Cardiac muscle cell (in vitro differentiated cells and primary cell): ENCODE measurements around the gene LGSN. TPM values are rescaled to one million over a fixed set of nuclear protein-coding genes. Genes with fewer than 3 reads are reported as not detected.
"Not testable (repeated sequence)": the region's sequence is repeated elsewhere in the genome, so short reads cannot be mapped to it uniquely, and the experiment has no call there.

Experiments used
- DNase-seq, 2 donors: peaks; one replicate each; pipeline versions ENCODE4 v3.0.0 to v3.0.0-alpha.2; 2010 to 2017; ENCODE audit warnings: low read depth in 1 of 2, low spot score in 1 of 2
- H3K27ac ChIP-seq: fragments of 200-600 bp; sonication (generic); 2 replicates; pipeline ENCODE4 v1.5.1; 2016
- H3K27me3 ChIP-seq: fragments of 200-600 bp; sonication (generic); 2 replicates; pipeline ENCODE4 v1.6.0; 2016; ENCODE audit warnings: control low read depth
- H3K36me3 ChIP-seq: fragments of 200-600 bp; sonication (generic); 2 replicates; pipeline ENCODE4 v1.5.1; 2016; ENCODE audit warnings: control low read depth
- H3K4me1 ChIP-seq: fragments of 200-600 bp; sonication (generic); 2 replicates; pipeline ENCODE4 v1.8.1; 2017; ENCODE audit warnings: low read depth, mild to moderate bottlenecking, mixed run types
- H3K4me3 ChIP-seq: fragments of 200-600 bp; sonication (generic); 2 replicates; pipeline ENCODE4 v1.5.1; 2016; ENCODE audit warnings: mild to moderate bottlenecking
- H3K9me3 ChIP-seq: fragments of 200-600 bp; sonication (generic); 2 replicates; pipeline ENCODE4 v1.5.1; 2017; ENCODE audit warnings: low read depth, mild to moderate bottlenecking, control low read depth
- polyA plus RNA-seq: library from polyadenylated mRNA; unstranded; fragments of >200 nt; fragmentation: Nextera tagmentation; extraction: Ambion mirVana; gene quantifications from 2 replicates; pipeline ENCODE4 v1.2.1, GENCODE V29; 2016
- total RNA-seq: library from RNA; depleted of rRNA; stranded (reverse); fragments of >200 nt; gene quantifications from 2 replicates; pipeline ENCODE4 v1.2.3, GENCODE V29; 2016
- TF ChIP-seq, protein P1 (sequence below): IDR thresholded peaks from 2 replicates; pipeline ENCODE4 v1.5.1; 2012; ENCODE audit warnings: low read depth, mild to moderate bottlenecking, low read length

LGSN gene, protein sequence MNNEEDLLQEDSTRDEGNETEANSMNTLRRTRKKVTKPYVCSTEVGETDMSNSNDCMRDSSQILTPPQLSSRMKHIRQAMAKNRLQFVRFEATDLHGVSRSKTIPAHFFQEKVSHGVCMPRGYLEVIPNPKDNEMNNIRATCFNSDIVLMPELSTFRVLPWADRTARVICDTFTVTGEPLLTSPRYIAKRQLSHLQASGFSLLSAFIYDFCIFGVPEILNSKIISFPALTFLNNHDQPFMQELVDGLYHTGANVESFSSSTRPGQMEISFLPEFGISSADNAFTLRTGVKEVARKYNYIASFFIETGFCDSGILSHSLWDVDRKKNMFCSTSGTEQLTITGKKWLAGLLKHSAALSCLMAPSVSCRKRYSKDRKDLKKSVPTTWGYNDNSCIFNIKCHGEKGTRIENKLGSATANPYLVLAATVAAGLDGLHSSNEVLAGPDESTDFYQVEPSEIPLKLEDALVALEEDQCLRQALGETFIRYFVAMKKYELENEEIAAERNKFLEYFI
- not detected in 2 replicates for total RNA-seq
- polyA plus RNA-seq: not detected in 2 replicates

DNA sequence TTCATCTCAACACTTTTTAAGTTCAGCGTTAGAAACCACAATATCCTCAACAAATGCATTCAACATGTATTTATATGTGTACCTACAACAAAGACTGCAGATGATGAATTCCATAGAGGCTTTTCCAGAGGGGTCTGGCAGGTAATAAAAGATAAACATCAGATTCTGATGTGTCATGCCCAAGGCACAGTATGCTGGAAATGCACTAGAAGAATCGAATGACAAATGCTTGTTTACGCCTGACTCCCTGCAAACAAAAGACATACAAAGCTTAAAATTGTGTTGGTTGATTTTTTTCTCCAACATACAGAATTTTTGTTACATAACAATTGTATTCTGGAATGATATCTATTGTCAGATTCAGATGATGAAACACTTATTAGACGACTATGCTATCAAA lies at the start of gene LGSN:
Gene LGSN, minus strand, starts transcription at position 45 of the 400 bp plus-strand sequence. Its CDS starts 40 bp downstream, at position 5.
- TF ChIP-seq, protein P1, sequence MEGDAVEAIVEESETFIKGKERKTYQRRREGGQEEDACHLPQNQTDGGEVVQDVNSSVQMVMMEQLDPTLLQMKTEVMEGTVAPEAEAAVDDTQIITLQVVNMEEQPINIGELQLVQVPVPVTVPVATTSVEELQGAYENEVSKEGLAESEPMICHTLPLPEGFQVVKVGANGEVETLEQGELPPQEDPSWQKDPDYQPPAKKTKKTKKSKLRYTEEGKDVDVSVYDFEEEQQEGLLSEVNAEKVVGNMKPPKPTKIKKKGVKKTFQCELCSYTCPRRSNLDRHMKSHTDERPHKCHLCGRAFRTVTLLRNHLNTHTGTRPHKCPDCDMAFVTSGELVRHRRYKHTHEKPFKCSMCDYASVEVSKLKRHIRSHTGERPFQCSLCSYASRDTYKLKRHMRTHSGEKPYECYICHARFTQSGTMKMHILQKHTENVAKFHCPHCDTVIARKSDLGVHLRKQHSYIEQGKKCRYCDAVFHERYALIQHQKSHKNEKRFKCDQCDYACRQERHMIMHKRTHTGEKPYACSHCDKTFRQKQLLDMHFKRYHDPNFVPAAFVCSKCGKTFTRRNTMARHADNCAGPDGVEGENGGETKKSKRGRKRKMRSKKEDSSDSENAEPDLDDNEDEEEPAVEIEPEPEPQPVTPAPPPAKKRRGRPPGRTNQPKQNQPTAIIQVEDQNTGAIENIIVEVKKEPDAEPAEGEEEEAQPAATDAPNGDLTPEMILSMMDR: no peak
- H3K36me3 ChIP-seq: no peaks in the 10 kb centered on the region
- H3K4me1 ChIP-seq: no peaks in the 10 kb centered on the region
- no peaks in the 10 kb centered on the region for H3K9me3 ChIP-seq
- no peak within 1 kb of the TSS for H3K27ac ChIP-seq
- H3K4me3 ChIP-seq: no peak within 1 kb of the TSS
- no peaks in the 10 kb centered on the region for H3K27me3 ChIP-seq
- DNase-seq: no peak

DNA sequence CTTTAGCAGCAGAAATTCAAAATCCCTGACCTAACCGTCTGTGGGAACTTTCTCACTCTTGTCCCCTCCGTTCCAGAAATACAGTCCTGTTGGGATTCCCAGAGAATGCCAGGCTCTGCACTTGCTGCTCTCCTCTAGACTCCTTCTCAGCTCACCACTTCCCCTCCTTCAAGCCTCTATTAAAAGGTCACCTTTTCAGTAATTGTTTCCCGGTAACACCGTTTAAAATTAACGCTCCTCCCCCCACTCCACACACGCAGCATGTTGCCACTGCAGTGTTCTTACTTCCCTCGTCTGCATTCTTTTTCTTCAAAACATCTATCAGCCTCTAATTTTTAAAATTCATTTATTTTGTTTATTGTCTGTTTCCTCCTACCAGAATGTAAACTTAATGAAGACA lies 48.6 kb upstream of the LGSN start:
- TF ChIP-seq, protein P1: no peak
- Histone ChIP-seq H3K9me3 (no peaks in the 10 kb centered on the region), H3K36me3 (no peaks in the 10 kb centered on the region), H3K4me3 (no peak overlapping the region), H3K4me1 (no peaks in the 10 kb centered on the region), H3K27me3 (no peaks in the 10 kb centered on the region), H3K27ac (no peak overlapping the region)
- no peak for DNase-seq

DNA sequence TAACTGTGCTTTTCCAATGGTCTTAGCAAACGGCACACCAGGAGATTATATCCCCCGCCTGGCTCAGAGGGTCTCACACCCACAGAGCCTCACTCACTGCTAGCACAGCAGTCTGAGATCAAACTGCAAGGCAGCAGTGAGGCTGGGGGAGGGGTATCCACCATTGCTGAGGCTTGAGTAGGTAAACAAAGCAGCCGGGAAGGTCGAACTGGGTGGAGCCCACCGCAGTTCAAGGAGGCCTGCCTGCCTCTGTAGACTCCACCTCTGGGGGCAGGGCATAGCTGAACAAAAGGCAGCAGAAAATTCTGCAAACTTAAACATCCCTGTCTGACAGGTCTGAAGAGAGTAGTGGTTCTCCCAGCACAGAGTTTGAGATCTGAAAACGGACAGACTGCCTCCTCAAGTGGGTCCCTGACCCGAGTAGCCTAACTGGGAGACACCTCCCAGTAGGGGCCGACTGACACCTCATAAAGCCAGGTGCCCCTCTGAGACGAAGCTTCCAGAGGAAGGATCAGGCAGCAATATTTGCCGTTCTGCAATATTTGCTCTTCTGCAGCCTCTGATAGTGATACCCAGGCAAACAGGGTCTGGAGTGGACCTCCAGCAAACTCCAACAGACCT lies 42.8 kb upstream of the LGSN start:
- H3K4me3 ChIP-seq, H3K9me3 ChIP-seq, H3K4me1 ChIP-seq, H3K27ac ChIP-seq, H3K36me3 ChIP-seq, H3K27me3 ChIP-seq, DNase-seq: not testable (repeated sequence)

DNA sequence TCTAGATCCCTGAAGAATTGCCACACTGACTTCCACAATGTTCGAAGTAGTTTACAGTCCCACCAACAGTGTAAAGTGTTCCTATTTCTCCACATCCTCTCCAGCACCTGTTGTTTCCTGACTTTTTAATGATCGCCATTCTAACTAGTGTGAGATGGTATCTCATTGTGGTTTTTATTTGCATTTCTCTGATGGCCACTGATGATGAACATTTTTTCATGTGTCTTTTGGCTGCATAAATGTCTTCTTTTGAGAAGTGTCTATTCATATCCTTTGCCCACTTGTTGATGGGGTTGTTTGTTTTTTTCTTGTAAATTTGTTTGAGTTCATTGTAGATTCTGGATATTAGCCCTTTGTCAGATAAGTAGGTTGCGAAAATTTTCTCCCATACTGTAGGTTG lies 37.6 kb upstream of the LGSN start:
- not testable (repeated sequence) for H3K9me3 ChIP-seq, H3K27ac ChIP-seq, H3K4me1 ChIP-seq, H3K27me3 ChIP-seq, H3K36me3 ChIP-seq, H3K4me3 ChIP-seq, DNase-seq

DNA sequence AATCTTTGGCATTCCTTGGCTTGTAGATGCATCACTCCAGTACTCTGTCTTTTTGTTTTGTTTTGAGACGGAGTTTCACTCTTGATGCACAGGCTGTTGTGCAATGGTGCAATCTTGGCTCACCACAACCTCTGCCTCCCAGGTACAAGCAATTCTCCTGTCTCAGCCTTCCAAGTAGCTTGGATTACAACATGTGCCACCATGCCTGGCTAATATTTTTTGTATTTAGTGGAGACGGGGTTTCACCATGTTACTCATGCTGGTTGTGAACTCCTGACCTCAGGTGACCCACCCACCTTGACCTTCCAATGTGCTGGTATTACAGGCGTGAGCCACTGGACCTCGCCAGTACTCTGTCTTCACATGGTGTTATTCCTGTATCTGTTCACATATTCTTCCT lies 35.8 kb upstream of the LGSN start:
- peak in 1 of 2 donors; percentile 10 for DNase-seq
- TF ChIP-seq, protein P1: no peak
- no peak overlapping the region for H3K27ac ChIP-seq
- H3K36me3 ChIP-seq: no peaks in the 10 kb centered on the region
- no peaks in the 10 kb centered on the region for H3K27me3 ChIP-seq
- H3K4me3 ChIP-seq: no peak overlapping the region
- no peaks in the 10 kb centered on the region for H3K9me3 ChIP-seq
- no peaks in the 10 kb centered on the region for H3K4me1 ChIP-seq

DNA sequence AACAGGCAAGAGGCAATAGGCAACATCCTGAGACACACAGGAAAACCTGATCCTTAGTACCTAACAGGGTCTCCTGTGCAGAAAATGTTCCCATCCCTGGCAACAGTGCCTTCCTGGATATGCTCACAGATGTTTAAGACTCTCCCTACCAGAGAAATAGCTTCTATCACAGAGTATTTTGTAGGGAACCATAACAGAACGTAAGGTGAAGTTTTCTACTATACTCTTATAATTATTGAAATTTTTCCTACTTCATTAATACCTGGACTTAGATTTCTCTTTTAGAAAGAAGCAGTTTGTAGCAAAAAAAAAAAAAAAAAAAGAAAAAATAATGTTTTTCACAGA lies 33.5 kb upstream of the LGSN start:
- TF ChIP-seq, protein P1: no peak
- H3K4me3 ChIP-seq: no peak overlapping the region
- no peak overlapping the region for H3K27ac ChIP-seq
- H3K4me1 ChIP-seq: no peaks in the 10 kb centered on the region
- H3K36me3 ChIP-seq: no peaks in the 10 kb centered on the region
- H3K27me3 ChIP-seq: no peaks in the 10 kb centered on the region
- no peak for DNase-seq
- no peaks in the 10 kb centered on the region for H3K9me3 ChIP-seq
